Neutrophil (primary cell): ENCODE data around the gene CFAP161.

ENCODE experiments used
- H3K27ac ChIP-seq: fragments of 200-600 bp; sonication (generic); 2 replicates; pipeline ENCODE4 v1.5.1; 2016; ENCODE audit warnings: mild to moderate bottlenecking, moderate library complexity
- H3K27me3 ChIP-seq: fragments of 200-600 bp; sonication (generic); 2 replicates; pipeline ENCODE4 v1.6.0; 2016; ENCODE audit warnings: mild to moderate bottlenecking
- H3K36me3 ChIP-seq: fragments of 200-600 bp; sonication (generic); 2 replicates; pipeline ENCODE4 v1.5.1; 2017
- H3K4me1 ChIP-seq, 2 experiments: fragments of 200-600 bp in 1 of 2; sonication (generic) in 1 of 2; 1 replicate in 1 of 2; 2 replicates in 1 of 2; pipeline versions ENCODE4 v1.5.1 to v1.6.1; 2013 to 2016; ENCODE audit warnings: low read depth in 1 of 2, low read length in 1 of 2, mild to moderate bottlenecking in 1 of 2, moderate library complexity in 1 of 2; ENCODE audit not compliant: control insufficient read depth in 1 of 2, insufficient read depth in 1 of 2
- H3K4me3 ChIP-seq, 2 experiments: fragments of 200-600 bp in 1 of 2; sonication (generic) in 1 of 2; 1 replicate in 1 of 2; 2 replicates in 1 of 2; pipeline ENCODE4 v1.5.1; 2013 to 2016; ENCODE audit warnings: low read depth in 1 of 2, low read length in 1 of 2, mild to moderate bottlenecking in 1 of 2, moderate library complexity in 1 of 2
- H3K9me3 ChIP-seq: fragments of 200-600 bp; sonication (generic); 2 replicates; pipeline ENCODE4 v1.5.1; 2016
- TF ChIP-seq, protein P1 (sequence below): fragments of 200-600 bp; sonication (generic); IDR thresholded peaks from 2 replicates; pipeline ENCODE4 v1.5.1; 2016; ENCODE audit warnings: antibody characterized with exemption

The CFAP161 gene, protein sequence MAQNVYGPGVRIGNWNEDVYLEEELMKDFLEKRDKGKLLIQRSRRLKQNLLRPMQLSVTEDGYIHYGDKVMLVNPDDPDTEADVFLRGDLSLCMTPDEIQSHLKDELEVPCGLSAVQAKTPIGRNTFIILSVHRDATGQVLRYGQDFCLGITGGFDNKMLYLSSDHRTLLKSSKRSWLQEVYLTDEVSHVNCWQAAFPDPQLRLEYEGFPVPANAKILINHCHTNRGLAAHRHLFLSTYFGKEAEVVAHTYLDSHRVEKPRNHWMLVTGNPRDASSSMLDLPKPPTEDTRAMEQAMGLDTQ

DNA sequence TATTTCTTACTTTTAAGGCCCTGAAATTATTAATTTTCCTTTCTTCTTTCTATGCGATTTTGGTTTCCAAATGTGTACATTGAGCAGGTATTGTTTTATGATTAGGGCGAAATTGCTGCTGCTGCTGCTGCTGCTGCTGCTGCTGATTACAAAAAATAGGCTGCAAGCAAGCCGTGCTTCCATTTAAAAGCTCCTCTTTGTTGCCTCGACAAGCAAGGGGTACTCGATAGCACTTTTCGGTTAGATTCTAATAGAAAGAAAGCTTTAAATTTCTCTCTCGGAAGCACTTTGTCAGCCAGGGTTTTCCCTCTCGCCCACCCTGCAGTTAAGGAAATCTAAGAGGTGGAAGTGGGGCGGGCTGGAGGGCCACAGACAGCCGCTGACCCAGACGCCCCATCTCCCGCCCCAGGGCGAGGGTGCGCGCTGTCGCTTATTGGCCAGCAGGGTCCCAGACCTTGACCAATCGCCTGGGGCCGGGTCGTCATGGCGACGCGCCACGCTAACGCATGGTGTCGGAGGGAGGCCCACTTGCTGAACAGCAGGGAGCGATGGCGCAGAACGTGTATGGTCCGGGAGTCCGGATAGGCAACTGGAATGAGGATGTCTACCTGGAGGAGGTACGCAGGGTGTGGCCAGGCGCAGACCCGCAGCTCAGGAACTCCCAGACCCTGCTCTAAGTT lies at the start of gene CFAP161:
Gene CFAP161 (plus strand): TSS at position 489 of the 680 bp plus-strand sequence. CDS start 60 bp downstream, at position 549.
- TF ChIP-seq, protein P1, sequence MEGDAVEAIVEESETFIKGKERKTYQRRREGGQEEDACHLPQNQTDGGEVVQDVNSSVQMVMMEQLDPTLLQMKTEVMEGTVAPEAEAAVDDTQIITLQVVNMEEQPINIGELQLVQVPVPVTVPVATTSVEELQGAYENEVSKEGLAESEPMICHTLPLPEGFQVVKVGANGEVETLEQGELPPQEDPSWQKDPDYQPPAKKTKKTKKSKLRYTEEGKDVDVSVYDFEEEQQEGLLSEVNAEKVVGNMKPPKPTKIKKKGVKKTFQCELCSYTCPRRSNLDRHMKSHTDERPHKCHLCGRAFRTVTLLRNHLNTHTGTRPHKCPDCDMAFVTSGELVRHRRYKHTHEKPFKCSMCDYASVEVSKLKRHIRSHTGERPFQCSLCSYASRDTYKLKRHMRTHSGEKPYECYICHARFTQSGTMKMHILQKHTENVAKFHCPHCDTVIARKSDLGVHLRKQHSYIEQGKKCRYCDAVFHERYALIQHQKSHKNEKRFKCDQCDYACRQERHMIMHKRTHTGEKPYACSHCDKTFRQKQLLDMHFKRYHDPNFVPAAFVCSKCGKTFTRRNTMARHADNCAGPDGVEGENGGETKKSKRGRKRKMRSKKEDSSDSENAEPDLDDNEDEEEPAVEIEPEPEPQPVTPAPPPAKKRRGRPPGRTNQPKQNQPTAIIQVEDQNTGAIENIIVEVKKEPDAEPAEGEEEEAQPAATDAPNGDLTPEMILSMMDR = no peak

DNA sequence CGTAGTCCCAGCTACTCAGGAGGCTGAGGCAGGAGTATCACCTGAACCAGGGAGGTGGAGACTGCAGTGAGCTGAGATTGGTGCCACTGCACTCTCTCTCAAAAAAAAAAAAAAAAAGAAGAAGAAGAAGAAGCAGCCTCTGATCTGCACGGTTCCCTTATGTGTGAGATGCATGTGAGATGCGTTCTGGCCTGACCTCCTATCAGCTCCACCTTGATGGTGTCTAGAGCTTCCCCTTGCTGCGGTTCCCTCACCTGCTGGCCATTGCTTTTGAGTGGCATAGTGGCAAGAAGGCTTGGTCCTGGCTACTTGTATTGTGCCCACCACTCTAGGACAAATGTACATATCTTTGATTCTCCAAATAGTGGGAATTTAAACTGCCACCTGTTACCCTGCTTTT lies 49.4 kb upstream of the CFAP161 start:
- no peak overlapping the region for H3K4me3 ChIP-seq
- no peaks in the 10 kb centered on the region for H3K9me3 ChIP-seq
- H3K4me1 ChIP-seq = no peaks in the 10 kb centered on the region
- no peak overlapping the region for H3K27ac ChIP-seq
- H3K27me3 ChIP-seq = peaks cover 16% of the 10 kb centered on the region
- no peaks in the 10 kb centered on the region for H3K36me3 ChIP-seq
- TF ChIP-seq, protein P1 = no peak

More for the DNA sequence above, at the start of gene CFAP161:
- Histone ChIP-seq H3K9me3 (no peaks in the 10 kb centered on the region), H3K27me3 (peaks cover 61% of the 10 kb centered on the region), H3K27ac (no peak within 1 kb of the TSS), H3K4me1 (peaks cover 0 to 5% of the 10 kb centered on the region in 2 experiments), H3K36me3 (no peaks in the 10 kb centered on the region), H3K4me3 (no peak within 1 kb of the TSS)

GRCh38 chr15:81085213-81085612 lies 48.9 kb upstream of the CFAP161 start:
- Histone ChIP-seq H3K4me1 (no peaks in the 10 kb centered on the region), H3K9me3 (no peaks in the 10 kb centered on the region), H3K36me3 (no peaks in the 10 kb centered on the region), H3K27me3 (peaks cover 16% of the 10 kb centered on the region), H3K4me3 (no peak overlapping the region), H3K27ac (no peak overlapping the region)
- TF ChIP-seq, protein P1 = no peak

- TF ChIP-seq, protein P1 = no peak
- H3K4me1 ChIP-seq = no peaks in the 10 kb centered on the region
- no peak overlapping the region for H3K27ac ChIP-seq
- no peak overlapping the region for H3K4me3 ChIP-seq
- H3K9me3 ChIP-seq = no peaks in the 10 kb centered on the region
- H3K27me3 ChIP-seq = peaks cover 20% of the 10 kb centered on the region
- H3K36me3 ChIP-seq = no peaks in the 10 kb centered on the region
These were observed 48.2 kb upstream of the CFAP161 start for GRCh38 chr15:81085898-81086297.

DNA sequence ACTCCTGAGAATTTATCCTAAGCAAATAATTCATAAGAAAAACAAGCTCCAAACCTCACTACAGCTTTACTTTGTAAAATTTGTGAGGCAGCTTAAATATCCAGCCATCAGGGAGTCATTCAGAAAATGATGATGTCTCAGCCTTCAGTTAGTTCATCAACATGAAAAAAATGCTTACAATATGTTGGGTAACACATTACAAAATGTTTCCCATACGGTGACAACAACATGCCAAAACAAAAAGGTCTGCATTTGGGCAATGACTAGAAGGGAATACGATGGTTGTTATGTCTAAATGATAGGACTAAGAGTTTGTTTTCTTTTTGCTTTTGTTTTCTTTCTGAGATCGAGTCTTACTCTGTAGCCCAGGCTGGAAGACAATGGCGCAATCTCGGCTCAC lies 47.0 kb upstream of the CFAP161 start:
- Histone ChIP-seq H3K36me3 (no peaks in the 10 kb centered on the region), H3K4me1 (no peaks in the 10 kb centered on the region), H3K9me3 (no peaks in the 10 kb centered on the region), H3K27ac (no peak overlapping the region), H3K27me3 (peaks cover 23% of the 10 kb centered on the region), H3K4me3 (no peak overlapping the region)
- TF ChIP-seq, protein P1 = no peak
